HPDE6-E6E7 (cell line): ENCODE results near the gene IL17REL.

Source experiments
- DNase-seq: peaks from one replicate; pipeline ENCODE4 v3.0.0; 2011; ENCODE audit warnings: missing footprints; ENCODE audit errors: extremely low spot score

IL17REL gene

DNA sequence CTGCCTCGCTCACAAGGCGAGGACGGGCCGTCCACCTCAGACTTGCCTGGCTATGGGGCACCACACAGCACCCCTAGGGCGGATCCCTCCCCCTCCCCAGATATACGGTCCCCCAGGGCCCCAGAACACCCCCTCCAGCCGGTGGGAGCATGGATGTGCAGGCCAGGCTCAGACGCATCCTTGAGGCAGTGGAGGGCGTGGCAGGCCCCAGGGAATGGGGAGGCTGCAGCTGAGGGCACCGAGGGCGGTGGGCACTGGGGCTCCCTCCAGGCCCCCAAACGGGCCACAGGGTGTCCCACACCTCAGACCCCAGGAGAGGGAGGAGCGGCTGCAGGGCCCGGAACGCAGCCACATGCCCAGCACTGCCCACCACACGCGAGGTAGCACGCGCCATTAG is 33.5 kb upstream of the IL17REL start:
- DNase-seq: no peak

DNA sequence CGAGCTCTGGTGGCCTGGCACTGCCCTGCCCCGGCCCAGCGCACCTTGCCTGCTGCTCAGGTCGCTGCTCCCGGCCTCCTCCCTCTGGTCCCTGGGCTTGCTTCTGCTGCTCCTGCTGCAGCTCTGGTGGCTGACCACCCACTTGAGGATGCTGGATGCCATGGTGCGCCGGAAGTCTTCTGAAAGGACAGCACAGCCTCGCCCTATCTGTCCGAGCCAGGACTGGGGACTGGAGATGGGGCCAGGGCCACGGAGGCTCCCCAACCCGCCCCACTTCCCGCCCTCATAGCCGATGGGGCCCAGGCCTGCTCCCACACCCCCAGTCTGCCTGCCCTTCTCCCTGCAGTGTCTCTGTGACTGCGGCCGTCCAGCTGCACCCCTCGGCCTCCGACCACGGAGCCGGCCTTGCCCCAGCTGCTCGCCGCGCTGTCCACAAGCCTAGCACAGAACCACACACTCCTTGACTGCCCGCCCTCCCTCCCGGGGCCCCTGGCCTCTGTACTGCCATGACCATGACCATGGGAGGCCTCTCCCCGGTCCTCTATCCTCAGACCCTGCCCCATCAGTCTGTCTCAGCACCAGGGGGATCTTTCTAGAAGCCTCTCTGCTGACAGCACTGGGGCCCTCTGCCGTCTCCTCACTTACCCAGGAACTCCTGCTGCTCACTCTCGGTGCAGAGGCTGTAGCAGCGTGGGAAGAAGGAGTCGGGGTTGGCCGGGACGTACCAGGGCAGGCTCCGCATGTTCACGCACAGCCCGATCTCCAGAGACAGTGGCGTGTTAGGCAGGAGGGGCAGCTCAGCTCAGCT is 32.9 kb upstream of the IL17REL start:
- DNase-seq: no peak

DNA sequence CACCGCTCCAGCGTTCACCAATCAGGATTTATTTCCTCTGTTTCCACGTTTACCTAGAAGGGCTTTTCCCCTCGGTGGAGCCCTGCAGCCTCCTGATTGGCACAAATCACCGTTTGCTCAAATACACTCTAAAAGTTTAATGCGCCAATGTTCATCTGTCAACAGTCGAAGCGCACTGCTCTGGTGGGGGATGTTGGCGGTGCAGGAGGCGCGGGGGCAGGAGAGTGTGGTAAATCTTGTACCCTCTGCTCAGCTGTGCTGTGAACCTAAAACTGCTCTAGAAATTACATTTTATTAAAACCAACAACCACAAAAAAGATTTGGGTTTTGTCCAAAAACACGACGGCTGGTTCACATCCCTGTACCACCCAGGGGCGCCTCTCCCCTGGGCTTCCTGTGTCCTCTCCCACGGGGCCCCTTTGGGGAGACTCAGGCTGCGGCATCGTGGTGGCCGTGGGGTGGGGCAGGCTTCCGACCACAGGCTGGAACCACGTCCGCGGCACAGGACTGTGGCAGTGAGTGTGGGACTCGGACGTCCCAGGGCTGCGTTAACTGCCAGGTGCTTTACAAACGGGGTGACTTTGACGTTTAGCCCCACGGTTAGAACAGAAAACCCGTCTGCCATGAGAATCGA is 32.0 kb upstream of the IL17REL start:
- no peak for DNase-seq

DNA sequence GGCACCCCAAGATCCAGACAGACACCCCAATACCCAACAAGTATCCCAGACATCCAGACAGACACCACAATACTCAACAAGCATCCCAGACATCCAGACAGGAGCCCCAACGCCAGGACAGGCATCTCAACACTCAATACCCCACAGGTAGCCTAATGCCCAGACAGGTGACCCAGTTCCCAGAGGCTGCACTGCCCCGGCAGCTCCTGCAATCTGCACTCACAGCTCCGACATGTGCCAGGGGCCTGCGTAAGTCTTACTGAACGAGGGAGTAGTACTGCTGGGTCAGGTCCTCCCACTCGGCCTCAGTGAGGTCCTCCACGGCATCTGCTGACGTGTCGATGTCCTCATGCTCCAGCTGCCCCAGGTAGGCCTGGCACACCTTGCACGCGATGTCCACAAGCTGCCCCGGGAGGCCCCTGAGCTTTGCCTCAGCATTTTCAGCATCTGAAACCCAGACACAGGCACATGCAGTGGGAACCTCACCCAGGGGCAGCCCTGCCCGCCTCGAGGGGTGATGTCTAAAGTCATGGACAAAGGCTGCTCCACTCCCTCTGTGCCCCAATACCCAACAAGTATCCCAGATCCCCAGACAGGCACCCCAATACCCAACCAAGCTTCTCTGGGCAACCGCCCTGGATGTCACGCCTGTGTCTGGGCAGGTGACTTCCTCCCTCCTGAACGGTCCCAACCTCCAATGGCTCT is 28.9 kb upstream of the IL17REL start:
- no peak for DNase-seq

DNA sequence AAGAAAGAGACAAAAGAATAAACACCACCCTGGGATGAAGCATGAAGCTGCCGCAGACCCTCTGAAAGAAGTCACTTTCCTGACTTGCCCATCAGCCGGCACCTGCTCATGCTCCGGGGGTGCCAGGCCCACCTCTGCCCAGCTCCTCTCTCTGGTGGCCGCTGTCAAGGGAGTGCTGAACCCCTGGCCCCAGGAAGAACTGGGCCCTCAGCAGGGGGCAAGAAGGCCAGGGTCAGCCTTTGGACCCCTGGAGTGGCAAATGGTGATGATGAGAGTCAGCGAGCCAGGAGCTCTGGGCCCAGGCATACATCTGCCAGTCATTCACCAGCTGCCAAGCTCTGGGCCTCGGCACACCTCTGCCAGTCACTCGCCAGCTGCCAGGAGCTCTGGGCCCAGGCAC is 28.2 kb upstream of the IL17REL start:
- DNase-seq: no peak

DNA sequence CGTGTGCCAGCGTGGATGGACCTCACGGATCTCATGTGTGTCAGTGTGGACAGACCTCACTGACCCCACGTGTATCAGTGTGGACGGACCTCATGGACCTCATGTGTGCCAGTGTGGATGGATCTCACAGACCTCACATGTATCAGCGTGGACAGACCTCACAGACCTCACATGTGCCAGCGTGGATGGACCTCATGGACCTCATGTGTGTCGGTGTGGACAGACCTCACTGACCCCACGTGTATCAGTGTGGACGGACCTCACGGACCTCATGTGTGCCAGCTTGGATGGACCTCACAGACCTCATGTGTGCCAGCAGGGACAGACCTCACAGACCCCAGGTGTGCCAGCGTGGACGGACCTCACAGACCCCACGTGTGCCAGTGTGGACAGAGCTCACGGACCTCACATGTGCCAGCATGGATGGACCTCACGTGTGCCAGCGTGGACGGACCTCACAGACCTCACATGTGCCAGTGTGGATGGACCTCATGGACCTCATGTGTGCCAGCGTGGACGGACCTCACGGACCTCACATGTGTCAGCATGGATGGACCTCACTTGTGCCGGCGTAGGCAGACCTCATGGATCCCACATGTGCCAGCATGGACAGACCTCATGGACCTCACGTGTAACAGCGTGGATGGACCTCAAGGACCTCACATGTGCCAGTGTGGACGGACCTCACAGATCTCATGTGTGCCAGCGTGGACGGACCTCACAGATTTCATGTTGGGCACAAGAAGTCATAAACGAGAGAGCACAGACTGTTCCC is 27.3 kb upstream of the IL17REL start:
- no peak for DNase-seq

DNA sequence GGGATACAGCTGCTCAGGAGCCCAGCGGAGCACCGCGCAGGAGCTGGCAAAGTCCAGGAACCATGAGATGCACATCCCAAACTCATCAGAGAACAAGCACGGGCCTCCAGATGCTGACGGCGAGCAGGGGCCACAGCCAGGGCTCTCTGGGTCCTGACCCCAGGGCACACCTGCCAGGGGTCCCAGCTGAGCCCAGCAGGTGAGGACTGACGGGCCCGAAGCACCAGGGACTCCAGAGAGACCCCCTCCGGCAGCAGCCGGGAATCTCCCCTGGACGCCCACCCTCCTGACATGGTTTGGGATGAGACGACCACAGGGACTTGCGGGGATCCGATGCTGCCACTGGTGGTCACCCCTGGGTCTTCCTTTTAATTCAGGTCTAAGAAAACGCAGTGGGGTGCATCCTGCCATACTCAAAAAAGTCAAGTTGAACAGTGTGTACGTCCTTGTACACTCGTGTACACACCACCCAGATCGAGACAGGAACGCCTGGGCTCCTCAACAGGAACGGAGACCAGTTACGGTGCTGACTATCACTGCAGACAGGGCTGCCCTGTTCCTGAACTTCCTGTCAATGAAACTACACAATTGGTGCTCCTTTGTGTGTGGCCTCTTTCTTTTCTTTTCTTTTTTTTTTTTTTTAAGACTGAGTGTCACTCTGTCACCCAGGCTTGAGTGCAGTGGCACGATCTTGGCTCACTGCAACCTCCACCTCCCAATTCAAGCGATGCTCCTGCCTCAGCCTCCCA is 23.6 kb upstream of the IL17REL start:
- DNase-seq: no peak

DNA sequence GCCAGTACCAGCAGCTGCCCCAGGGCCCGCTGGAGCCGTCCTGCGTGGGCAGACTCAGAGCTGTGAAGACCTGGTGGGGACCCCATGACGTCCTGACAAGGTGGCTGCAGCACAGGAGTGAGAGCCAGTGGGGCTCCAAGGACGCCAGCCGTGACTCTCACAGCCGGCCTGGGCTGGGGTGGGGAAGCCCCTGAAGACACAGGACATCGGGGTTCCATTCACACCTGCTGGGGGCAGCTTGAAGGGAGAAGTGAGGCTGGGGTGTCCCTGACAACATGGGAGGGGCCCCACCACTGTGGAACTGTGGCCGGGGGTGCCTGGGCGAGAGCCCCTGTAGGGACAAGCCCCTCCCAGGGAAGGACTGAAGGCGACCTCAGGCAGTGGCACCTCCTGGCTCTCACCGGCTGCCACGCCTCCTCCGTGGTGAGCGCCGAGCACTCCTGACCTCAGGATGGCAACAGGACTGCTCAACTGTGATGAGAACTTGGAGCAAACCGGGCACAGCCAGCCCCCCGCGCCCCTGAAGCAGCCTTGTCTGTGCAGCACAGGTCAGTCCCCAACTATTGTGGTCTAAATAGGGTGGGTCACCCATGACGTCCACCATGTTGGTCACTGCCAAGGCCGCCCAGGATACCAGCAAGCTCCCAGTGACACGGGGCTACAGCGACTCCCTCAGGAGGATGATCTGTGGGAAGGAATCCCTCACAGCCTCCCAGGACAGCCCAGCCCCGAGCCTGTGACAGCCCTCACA is 22.7 kb upstream of the IL17REL start:
- no peak for DNase-seq

DNA sequence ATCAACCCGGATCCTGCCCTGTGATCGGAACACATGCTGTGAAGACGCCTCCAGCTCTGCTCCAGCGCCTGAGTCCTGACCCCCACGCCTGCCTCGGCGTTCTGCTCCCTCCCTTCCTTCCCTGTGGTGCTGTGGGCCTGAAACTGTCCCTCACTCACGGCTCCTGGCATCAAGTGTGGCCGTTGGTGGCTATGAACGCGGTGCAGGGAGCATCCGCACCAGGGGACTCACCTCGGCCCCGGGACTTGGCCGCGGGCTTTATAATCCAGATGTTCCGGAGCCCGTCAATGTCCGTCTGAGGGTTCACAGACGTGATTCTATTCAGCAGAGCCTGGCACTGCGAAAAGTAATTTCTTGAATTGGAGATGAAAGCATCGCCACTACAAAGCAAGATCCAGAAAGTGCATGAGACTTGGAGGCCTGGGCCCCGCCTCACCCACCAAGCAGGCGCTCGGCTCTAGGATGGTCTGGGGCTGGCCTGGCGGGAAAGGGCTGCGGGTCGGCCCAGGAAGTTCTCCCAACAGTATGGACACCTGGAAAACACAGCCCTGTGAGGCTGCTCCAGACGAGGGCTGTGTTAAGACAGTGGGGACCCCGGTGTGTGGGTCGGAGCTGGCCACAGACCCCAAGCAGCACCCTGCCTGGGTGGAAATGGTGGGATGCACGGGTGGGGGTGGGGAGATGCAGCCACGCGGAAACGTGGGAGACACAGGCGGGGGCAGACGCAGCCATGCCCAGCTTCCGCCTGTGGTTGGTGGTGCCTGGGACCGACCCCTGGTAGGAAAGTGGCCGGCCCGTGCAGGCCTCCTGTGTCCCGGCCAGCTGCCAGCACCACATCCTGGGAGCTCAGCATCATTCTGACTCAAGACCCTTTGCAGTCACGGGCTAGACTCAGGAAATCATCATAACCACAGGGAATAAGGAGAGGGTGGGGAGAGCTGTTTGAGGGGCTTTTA is 21.8 kb upstream of the IL17REL start:
- no peak for DNase-seq

DNA sequence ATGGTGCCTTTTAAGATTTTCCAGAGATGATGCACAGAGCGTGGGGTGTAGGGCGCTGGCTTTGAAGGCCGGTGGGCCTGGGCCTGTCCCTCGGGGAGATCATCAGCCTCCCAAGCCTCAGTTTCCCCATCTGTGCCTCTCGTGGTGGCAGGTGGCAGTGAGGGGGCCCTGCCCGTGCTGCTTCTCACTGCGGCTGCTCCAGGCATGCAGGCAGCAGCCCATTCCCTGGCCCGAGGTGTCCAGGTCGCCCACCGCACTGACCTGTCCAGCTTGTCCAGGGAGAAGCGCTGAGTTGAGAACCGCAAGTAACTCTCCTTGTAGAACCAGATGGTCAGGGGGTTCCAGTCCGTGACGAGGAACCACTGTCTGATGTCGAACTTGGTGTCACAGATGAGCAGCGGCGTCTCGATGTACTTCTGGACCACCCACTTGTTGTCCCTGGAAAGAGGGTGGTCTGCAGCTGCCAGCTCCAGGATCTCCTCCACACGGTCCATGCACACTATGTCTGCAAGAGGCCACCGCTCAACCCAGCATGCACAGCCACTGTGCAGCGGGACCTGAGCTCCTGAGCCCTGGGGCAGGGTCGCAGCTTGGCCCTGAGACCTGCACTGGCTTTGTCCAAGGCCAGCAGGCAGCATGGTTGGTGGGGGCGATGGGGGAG is 20.5 kb upstream of the IL17REL start:
- no peak for DNase-seq

DNA sequence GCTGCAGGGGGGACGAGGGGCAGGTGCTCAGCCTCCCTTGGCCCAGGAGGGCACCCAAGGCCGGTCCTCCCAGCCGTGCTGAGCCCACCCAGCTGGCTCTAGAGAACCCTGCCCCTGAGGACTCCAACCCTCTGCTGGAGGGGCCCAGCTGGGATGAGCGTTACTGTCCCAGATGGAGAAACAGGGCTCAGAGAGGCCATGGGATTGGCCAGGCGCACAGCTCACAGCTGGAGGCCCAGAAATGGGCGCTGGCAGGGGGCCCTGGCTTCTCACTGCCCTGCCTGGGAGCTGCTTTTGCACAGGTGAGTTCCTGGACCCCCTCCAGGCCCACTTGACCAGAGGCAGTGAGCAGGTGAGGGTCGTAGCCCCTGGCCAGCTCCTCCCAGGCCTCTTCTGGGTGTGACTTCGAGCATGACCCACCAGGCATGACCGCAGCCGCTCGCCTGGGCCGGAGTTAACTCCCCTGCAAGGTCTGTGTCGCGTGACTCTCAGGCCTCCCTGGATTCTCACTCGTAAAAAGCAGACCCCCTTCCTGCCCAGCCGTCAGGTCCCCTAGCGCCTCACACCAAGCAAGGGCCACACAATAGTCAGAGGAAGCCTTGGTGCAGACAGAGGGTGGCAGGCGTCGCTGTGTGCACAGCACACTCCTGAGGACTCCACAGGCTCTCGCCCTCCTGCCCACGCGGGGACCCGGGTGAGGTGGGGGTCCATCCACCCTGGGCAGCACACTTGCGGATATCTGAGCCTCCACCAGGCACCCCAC is 19.7 kb upstream of the IL17REL start:
- no peak for DNase-seq

DNA sequence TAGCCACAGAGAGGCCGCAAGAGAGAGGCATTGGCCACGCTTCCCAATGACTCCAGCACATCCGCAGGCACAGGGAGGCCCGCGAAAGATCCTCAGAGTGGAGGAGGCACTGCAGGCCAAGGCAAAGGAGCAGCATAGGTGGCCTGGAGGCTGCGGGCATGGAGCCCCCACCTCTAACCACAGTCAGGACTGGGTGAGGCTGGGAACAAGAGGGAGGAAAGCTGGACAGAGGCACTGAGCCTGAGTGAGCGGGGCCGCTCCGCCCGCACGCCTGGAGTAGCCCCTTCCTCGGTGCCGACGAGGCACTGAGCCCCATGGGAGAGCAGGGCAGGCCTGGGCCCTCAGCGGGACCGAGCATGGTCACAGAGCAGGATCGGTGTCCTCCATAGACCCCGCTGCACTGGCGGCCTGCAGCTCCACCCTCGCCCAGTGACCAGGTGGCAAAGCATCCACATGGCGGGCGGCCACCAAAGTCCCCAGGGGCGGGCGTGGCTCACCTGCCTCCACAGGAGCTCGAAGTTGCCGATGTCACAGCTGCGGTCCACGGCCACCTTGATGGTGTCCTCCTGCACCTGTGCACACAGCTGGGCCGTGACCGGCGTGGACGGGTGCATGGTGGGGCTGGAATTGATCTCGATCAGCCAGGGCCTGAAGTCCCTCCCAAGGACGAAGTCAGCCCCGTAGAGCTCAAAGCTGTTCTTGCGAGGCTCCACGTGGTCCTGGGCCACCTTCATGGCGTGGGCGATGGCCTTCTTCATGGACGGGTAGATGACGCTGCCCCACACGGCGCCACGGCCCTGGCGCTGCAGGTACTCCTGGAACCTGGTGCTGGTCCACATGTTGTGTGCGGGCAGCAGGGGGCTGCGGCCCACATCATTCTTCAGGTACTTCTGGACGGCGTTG is 18.9 kb upstream of the IL17REL start:
- no peak for DNase-seq

DNA sequence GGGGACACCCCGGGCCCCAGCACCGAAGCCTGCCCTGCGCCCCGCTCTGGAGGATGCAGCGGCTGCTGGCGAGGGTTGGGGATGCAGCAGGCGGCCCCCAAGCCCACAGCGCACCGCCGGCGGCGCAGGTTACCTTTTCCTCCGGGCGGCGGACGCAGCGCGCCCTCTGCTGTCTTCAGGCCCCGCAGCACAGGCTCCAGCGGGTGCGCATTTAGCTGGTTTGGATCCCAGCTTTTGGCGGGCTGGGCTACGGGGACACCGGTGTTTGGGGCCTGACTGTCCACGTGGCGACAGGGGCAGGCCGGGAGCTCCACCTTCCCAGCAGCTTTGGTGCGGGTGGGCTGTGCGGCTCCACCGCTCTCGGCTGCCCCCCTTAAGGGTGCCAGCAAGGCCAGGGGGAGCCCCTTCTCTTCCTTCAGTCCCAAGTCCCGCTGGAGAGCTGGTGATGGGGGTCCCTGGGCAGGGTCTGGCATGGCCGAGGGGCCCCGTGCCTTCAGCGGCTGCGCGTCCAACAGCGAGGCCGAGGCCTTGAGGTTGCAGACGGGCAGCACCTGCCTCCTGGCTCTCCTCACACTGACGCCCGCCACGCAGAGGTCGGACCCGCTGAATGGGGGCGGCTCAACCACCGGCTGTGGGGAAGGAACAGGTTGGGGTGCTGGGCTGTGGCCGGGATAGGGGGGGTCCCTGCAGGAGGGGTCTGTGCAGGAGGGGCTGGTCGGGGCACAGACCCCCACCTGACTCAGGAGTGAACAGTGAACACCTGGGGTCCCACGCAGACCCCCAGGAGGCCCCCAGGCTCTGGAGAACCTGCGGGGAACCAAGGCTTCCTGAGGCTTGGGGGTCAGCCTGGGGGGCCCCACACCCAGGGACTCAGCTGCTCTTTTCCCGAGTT is 18.0 kb upstream of the IL17REL start:
- peak; percentile 73 for DNase-seq

DNA sequence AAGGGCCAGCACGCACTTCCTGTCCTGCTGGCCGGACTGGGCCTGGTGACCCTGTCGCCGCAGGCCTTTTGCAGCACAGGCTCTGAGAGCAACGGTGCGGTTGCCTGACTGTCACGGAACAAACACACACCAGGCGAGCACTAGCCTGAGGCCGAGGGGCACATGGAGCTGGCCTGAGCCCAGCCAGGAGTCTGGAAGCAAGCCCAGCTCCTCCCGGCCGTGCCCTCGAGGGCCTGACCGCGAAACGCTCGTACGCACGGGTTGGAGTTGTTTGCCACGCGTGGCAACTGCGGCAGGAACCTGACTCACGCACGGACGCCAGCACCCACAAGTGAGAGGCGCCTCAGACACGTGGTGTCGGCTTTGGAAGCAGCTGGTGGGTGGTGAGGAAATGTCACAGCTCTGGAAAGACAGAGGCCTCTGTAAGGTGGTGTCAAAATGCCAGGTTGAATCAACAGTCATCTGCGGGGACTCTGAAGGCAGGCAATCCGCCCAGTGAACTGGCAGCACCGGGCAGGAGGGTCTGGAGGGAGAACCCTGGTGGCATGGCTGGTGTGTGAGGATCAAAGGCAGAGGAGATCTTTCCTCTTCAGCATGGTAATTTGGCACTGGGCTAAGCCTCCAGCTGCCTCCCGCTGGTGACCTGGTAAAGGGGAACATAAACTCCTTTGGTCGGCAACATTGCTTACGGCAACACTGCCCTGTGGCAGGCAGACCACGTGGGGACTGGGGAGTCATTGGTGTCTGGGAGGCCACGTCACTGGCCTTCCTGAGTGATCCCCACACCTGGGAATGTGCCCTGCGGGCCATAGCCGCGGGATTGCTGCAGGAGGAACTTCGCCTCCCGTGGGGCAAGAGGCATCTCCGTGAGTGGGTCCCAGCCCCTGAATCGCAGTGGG is 15.3 kb upstream of the IL17REL start:
- peak; percentile 76 for DNase-seq

DNA sequence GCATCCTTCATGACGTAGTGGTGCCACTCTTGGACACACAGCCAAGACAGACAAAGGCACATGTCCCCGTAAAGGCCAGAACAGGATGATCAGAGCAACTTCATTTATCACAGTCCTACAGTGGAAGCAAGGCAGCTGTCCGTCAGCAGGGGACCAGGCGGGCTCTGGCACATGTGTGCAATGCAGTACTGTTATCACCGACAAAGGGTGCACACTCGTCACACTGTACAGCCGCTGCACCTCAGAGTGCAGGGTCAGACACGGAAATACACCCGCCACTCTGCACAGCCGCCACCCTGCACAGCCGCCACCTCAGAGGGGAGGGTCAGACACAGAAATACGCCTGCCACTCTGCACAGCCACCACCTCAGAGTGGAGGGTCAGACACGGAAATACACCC is 13.4 kb upstream of the IL17REL start:
- no peak for DNase-seq
